ENCODE data around the gene TMEM200A.

DNA sequence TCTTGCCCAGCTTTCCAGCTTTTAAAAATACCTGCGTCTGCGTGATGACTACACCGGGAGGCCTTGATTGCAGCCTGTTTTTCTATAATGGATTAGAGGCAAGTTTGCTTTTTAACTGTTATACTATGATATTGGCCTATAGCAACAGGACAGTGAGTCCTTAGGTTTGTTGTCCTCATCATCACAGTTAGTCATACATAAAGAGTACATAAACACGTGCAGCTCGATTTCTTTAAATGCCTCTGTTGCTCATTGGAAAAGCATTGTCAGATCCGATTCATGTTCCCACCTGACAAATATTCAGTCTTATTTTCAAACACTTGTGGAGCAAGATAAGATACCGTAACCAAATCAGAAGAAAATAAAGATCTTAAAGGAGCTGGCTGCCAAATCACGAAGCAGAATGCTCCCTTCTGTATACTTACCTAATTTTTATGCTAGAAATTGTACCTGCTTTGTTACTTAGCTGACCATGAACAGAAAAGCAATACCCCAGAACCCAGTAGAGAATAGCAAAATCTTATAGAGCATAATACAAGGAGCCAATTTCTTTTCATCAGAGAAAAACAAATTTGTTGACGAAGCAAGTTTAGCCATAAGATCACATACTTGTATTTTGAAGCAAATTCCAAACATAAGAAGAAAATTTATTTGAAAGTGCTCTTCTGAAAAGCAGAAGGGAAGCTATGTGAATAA lies 100.4 kb downstream of the TMEM200A start:
- no peak for TF ChIP-seq GABPA (IDR thresholded peaks at IDR 0.05; ENCODE audit: low read depth)
- TF ChIP-seq, protein P1, sequence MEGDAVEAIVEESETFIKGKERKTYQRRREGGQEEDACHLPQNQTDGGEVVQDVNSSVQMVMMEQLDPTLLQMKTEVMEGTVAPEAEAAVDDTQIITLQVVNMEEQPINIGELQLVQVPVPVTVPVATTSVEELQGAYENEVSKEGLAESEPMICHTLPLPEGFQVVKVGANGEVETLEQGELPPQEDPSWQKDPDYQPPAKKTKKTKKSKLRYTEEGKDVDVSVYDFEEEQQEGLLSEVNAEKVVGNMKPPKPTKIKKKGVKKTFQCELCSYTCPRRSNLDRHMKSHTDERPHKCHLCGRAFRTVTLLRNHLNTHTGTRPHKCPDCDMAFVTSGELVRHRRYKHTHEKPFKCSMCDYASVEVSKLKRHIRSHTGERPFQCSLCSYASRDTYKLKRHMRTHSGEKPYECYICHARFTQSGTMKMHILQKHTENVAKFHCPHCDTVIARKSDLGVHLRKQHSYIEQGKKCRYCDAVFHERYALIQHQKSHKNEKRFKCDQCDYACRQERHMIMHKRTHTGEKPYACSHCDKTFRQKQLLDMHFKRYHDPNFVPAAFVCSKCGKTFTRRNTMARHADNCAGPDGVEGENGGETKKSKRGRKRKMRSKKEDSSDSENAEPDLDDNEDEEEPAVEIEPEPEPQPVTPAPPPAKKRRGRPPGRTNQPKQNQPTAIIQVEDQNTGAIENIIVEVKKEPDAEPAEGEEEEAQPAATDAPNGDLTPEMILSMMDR (IDR thresholded peaks at IDR 0.05), result no peak
- TF ChIP-seq, protein P2, sequence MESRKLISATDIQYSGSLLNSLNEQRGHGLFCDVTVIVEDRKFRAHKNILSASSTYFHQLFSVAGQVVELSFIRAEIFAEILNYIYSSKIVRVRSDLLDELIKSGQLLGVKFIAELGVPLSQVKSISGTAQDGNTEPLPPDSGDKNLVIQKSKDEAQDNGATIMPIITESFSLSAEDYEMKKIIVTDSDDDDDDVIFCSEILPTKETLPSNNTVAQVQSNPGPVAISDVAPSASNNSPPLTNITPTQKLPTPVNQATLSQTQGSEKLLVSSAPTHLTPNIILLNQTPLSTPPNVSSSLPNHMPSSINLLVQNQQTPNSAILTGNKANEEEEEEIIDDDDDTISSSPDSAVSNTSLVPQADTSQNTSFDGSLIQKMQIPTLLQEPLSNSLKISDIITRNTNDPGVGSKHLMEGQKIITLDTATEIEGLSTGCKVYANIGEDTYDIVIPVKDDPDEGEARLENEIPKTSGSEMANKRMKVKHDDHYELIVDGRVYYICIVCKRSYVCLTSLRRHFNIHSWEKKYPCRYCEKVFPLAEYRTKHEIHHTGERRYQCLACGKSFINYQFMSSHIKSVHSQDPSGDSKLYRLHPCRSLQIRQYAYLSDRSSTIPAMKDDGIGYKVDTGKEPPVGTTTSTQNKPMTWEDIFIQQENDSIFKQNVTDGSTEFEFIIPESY (IDR thresholded peaks at IDR 0.05; ENCODE audit: borderline replicate concordance, low read depth), result no peak
- TF ChIP-seq GATA2 (CRISPR knock-in tag; IDR thresholded peaks at IDR 0.05), result no peak
- no peak for TF ChIP-seq EZH2phosphoT487 (IDR thresholded peaks at IDR 0.05; ENCODE audit: borderline replicate concordance, low read depth)
- TF ChIP-seq JUND (IDR thresholded peaks at IDR 0.05), result no peak
- TF ChIP-seq ELF1 (IDR thresholded peaks at IDR 0.05), result no peak
